Testis (tissue), 3 donors: ENCODE measurements around the gene DUSP7. TPM values are rescaled to one million over a fixed set of nuclear protein-coding genes. Genes with fewer than 3 reads are reported as not detected.

Experiments used
- DNase-seq: peaks from one replicate; pipeline ENCODE4 v3.0.0-alpha.2; 2019
- H3K27ac ChIP-seq, 2 donors: fragments of 200-600 bp; sonication (generic); one replicate each; pipeline ENCODE4 v1.5.1; 2019
- H3K27me3 ChIP-seq: fragments of 200-600 bp; sonication (generic); one replicate; pipeline ENCODE4 v1.5.1; 2019
- H3K36me3 ChIP-seq: fragments of 200-600 bp; sonication (generic); one replicate; pipeline ENCODE4 v1.5.1; 2017; ENCODE audit warnings: low read depth; ENCODE audit errors: missing control alignments
- H3K4me1 ChIP-seq: fragments of 200-600 bp; sonication (generic); one replicate; pipeline ENCODE4 v1.5.1; 2019
- H3K4me3 ChIP-seq, 2 donors: fragments of 200-600 bp; sonication (generic); one replicate each; pipeline ENCODE4 v1.5.1; 2017 to 2019
- H3K9me3 ChIP-seq: fragments of 200-600 bp; sonication (generic); one replicate; pipeline ENCODE4 v1.5.1; 2017
- CTCF ChIP-seq, 3 experiments: fragments of 450-650 bp in 2 of 3; fragments of 200-600 bp in 1 of 3; sonication (generic) in 1 of 3; IDR thresholded peaks; one replicate each; pipeline ENCODE4 v1.5.1; 2016 to 2019; ENCODE audit warnings: antibody characterized with exemption in 3 of 3, mild to moderate bottlenecking in 2 of 3, moderate library complexity in 1 of 3
- POLR2A ChIP-seq: fragments of 450-650 bp; IDR thresholded peaks from one replicate; pipeline ENCODE4 v1.6.1; 2017; ENCODE audit warnings: antibody characterized with exemption, mild to moderate bottlenecking, moderate library complexity
- WGBS, 2 donors: methylation state at CpG; one replicate each; pipeline ENCODE4 v1.1.5; 2018; 5-methylcytosine and 5-hydroxymethylcytosine counted together
- intact Hi-C: fragments of 100-400 bp; cut with DNase I; formaldehyde crosslinking; loops from one replicate; pipeline ENCODE4 v1.15.1; 2023; ENCODE audit warnings: low total_unique reads
- polyA plus RNA-seq: library from polyadenylated mRNA; stranded (reverse); fragments of 350-450 nt; fragmentation: Illumina TruSeq; extraction: RNeasy Lipid Tissue Mini Kit (QIAGEN cat#74804); gene quantifications from one replicate; pipeline ENCODE4 v1.2.3, GENCODE V29; 2014; ENCODE audit warnings: low read depth, low replicate concordance; ENCODE audit not compliant: insufficient read depth
- total RNA-seq, 2 donors: library from RNA; depleted of rRNA; stranded (reverse); fragments of >200 nt; gene quantifications; one replicate each; pipeline ENCODE4 v1.2.3, GENCODE V29; 2016

Gene DUSP7
- total and polyA plus RNA-seq, 3 donors from 2014 or later = 25.1 to 48.8 (median 40.6) TPM

GRCh38 chr3:52073490-52073889, 17.1 kb upstream of the DUSP7 start:
- DNase-seq = peak; percentile 52
- intact Hi-C loops = no loop called here
- 69 to 71% methylated on average over 3 to 7 of the region's 7 CpGs for WGBS, 2 donors
- peaks cover 25% of the 10 kb centered on the region for H3K4me1 ChIP-seq
- H3K27ac ChIP-seq = no peak overlapping the region
- H3K27me3 ChIP-seq = no peaks in the 10 kb centered on the region
- H3K36me3 ChIP-seq = no peaks in the 10 kb centered on the region
- no peak overlapping the region for H3K4me3 ChIP-seq
- H3K9me3 ChIP-seq = no peaks in the 10 kb centered on the region
- no peak for TF ChIP-seq POLR2A
- TF ChIP-seq CTCF (IDR thresholded peaks at IDR 0.05) = no peak

- 88 to 95% methylated on average over 4 to 8 of the region's 8 CpGs for WGBS, 2 donors
- intact Hi-C loops = no loop called here
- no peak for DNase-seq
- Histone ChIP-seq H3K27ac (no peak overlapping the region), H3K27me3 (no peaks in the 10 kb centered on the region), H3K9me3 (no peaks in the 10 kb centered on the region), H3K36me3 (no peaks in the 10 kb centered on the region), H3K4me1 (peaks cover 20% of the 10 kb centered on the region), H3K4me3 (no peak overlapping the region)
- TF ChIP-seq CTCF (IDR thresholded peaks at IDR 0.05) = no peak
- TF ChIP-seq POLR2A = no peak
Observed at GRCh38 chr3:52072471-52072870, 16.1 kb upstream of the DUSP7 start.

GRCh38 chr3:52072020-52072419, 15.6 kb upstream of the DUSP7 start:
- DNase-seq = no peak
- H3K27me3 ChIP-seq = no peaks in the 10 kb centered on the region
- 97% methylated on average over 5 of the region's 5 CpGs; no CpG with 5 or more reads in 1 of the 2 donors for WGBS, 2 donors
- intact Hi-C loops = no loop called here
- no peak overlapping the region for H3K27ac ChIP-seq
- no peaks in the 10 kb centered on the region for H3K9me3 ChIP-seq
- H3K4me3 ChIP-seq = no peak overlapping the region
- TF ChIP-seq POLR2A (no peak), CTCF (IDR thresholded peaks at IDR 0.05) (no peak)
- H3K4me1 ChIP-seq = peaks cover 15% of the 10 kb centered on the region
- H3K36me3 ChIP-seq = no peaks in the 10 kb centered on the region

- Histone ChIP-seq H3K27me3 (no peaks in the 10 kb centered on the region), H3K4me3 (no peak overlapping the region), H3K27ac (no peak overlapping the region), H3K9me3 (no peaks in the 10 kb centered on the region), H3K4me1 (peaks cover 11% of the 10 kb centered on the region), H3K36me3 (no peaks in the 10 kb centered on the region)
- TF ChIP-seq CTCF (IDR thresholded peaks at IDR 0.05) (no peak), POLR2A (no peak)
- 73 to 74% methylated on average over 20 to 22 of the region's 22 CpGs for WGBS, 2 donors
- intact Hi-C loops = no loop called here
- no peak for DNase-seq
Observed at GRCh38 chr3:52070724-52071621, 14.6 kb upstream of the DUSP7 start.

GRCh38 chr3:52069855-52070254, 13.5 kb upstream of the DUSP7 start:
- DNase-seq = no peak
- TF ChIP-seq POLR2A = no peak
- TF ChIP-seq CTCF (IDR thresholded peaks at IDR 0.05) = no peak
- Histone ChIP-seq H3K27ac (no peak overlapping the region), H3K36me3 (no peaks in the 10 kb centered on the region), H3K9me3 (no peaks in the 10 kb centered on the region), H3K4me3 (no peak overlapping the region), H3K27me3 (no peaks in the 10 kb centered on the region), H3K4me1 (peaks cover 11% of the 10 kb centered on the region)
- intact Hi-C loops = no loop called here
- 87 to 100% methylated on average over 1 to 4 of the region's 4 CpGs for WGBS, 2 donors
